GM13976 (cell line): ENCODE data around the gene PRRT4.

Experiments used
- DNase-seq: peaks from one replicate; pipeline ENCODE4 v3.0.0; 2012; ENCODE audit warnings: low spot score
- CTCF ChIP-seq: IDR thresholded peaks from 2 replicates; pipeline ENCODE4 v1.5.1; 2012; ENCODE audit warnings: borderline replicate concordance, mild to moderate bottlenecking; ENCODE audit not compliant: insufficient read depth; ENCODE audit errors: extremely low read depth, missing control alignments, control extremely low read depth
- in situ Hi-C: fragments of 300-500 bp; cut with MboI; formaldehyde crosslinking; loops from one replicate; pipeline ENCODE4 v1.12.0; 2022; ENCODE audit warnings: low sequenced_read_pairs, mixed read lengths, inconsistent platforms; ENCODE audit not compliant: unreplicated experiment

Gene PRRT4

GRCh38 chr7:128335730-128336129, 25.8 kb downstream of the PRRT4 start:
- DNase-seq: no peak
- in situ Hi-C loops: no loop called here
- no peak for TF ChIP-seq CTCF

GRCh38 chr7:128324368-128324680, 37.2 kb downstream of the PRRT4 start:
- TF ChIP-seq CTCF: no peak
- in situ Hi-C loops: no loop called here
- no peak for DNase-seq

- in situ Hi-C loops: no loop called here
- DNase-seq: no peak
- no peak for TF ChIP-seq CTCF
Observed at GRCh38 chr7:128323459-128324367, 37.8 kb downstream of the PRRT4 start.

DNA sequence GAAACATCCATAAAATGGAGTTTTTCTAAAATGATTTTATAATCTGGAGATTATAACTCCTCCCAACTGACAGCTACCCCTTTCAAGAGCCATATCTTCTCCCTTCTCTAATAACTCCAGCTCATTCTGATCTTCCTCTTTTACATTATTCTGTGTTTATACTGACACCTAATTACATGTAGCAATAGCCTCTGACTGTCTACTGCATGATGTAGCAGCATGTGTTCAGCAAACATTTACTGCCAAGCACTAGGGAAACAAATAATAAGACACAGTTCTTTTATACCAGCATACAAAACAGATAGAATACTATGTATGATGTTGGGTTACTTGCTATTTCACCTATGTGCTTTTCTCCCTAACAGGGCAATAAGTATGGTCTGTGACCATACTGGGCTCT, 38.5 kb downstream of the PRRT4 start:
- in situ Hi-C loops: no loop called here
- no peak for TF ChIP-seq CTCF
- no peak for DNase-seq

- TF ChIP-seq CTCF: peak; percentile 24
- DNase-seq: no peak
- in situ Hi-C loops: no loop called here
Observed at GRCh38 chr7:128322040-128322643, 39.3 kb downstream of the PRRT4 start.

DNA sequence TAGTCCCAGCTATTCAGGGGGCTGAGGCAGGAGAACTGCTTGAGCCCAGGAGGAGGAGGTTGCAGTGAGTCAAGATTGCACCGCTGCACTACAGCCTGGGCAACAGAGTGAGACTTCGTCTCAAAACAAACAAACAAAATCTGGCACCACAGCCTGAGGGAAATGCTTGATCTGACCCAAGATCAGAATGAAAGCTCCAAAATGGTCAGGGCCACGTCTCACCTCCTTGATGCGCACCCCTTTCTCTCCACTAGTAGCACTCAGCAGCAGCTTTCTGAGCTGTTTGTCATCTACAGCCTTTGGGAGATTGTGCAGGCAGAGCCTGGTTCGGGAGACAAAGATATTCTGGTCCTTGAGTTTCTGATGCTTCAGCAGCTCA, 40.5 kb downstream of the PRRT4 start:
- no peak for TF ChIP-seq CTCF
- in situ Hi-C loops: no loop called here
- no peak for DNase-seq
